Measurements from ENCODE around the gene AMDHD2. TPM values are rescaled to one million over a fixed set of nuclear protein-coding genes. Genes with fewer than 3 reads are reported as not detected.

The AMDHD2 gene
- total and polyA plus RNA-seq, 2 of the 8 experiments (the other 6 are each of a cell fraction or from before 2014, with no cell fraction given), result 43.0 to 54.6 TPM

- H2BK20ac ChIP-seq (ENCODE audit: low read length), result no peak overlapping the region
- H2AK5ac ChIP-seq (ENCODE audit: low read depth, low read length), result no peak overlapping the region
- H2BK5ac ChIP-seq (ENCODE audit: low read depth, low read length), result no peak overlapping the region
- no peak overlapping the region for H2BK15ac ChIP-seq (ENCODE audit: low read length)
- H3K4ac ChIP-seq (replicated peaks; ENCODE audit: insufficient read length, low read depth, low read length), result no peak overlapping the region
- H2BK12ac ChIP-seq (ENCODE audit: low read depth, low read length), result no peak overlapping the region
- DNase-seq (ENCODE audit: low read depth in 1 of 2, low spot score in 2 of 2) (no peak), FAIRE-seq (no peak)
- WGBS, 2 experiments (ENCODE audit: extremely low coverage in 1 of 2, insufficient coverage in 1 of 2, insufficient read length in 1 of 2, insufficient replicate concordance in 2 of 2, low coverage in 1 of 2, low lambda C conversion rate in 2 of 2, missing lambda C conversion rate in 1 of 2), result 94% methylated on average over 26 of the region's 26 CpGs; no CpG with 5 or more reads in 1 of the 2 experiments
- H3K14ac ChIP-seq (ENCODE audit: insufficient read length), result no peak overlapping the region
- no peaks in the 10 kb centered on the region for H3K9me3 ChIP-seq (ENCODE audit: insufficient read depth in 2 of 2, low read depth in 1 of 2, low read length in 1 of 2)
- no peak overlapping the region for H4K5ac ChIP-seq (ENCODE audit: insufficient read length, low read depth, low read length)
- no peak overlapping the region for H2BK120ac ChIP-seq (replicated peaks; ENCODE audit: low read depth, low read length)
- ChIA-PET POLR2A (ENCODE audit: partially characterized antibody) (interaction anchor here (1.6 to 2.1 kb wide), 2 partner anchors 16 to 275 kb away, joined by 3 to 5 read pairs; partner anchors contain the start of gene ATP6V0C), CTCF (ENCODE audit: partially characterized antibody) (interaction anchor here (0.5 to 1.3 kb wide), 7 partner anchors 8 to 248 kb away, joined by 3 to 4 read pairs (median 3); partner anchors contain the start of gene ECI1)
- H3K27me3 ChIP-seq (replicated peaks in 1 of 4; ENCODE audit: control insufficient read depth in 3 of 4, extremely low read depth in 1 of 4, insufficient read depth in 3 of 4, low read length in 3 of 4), result no peaks in the 10 kb centered on the region; a peak in 1 of 7 replicates
- H3K18ac ChIP-seq (ENCODE audit: extremely low read depth, low read length), result no peak overlapping the region
- H3K79me2 ChIP-seq (ENCODE audit: control insufficient read depth in 1 of 2, insufficient read depth in 2 of 2, low read length in 2 of 2), result no peaks in the 10 kb centered on the region
- peaks cover 0 to 16% (median 9%) of the 10 kb centered on the region in 4 experiments; a peak in 6 of 7 replicates for H3K4me1 ChIP-seq (replicated peaks in 1 of 4; ENCODE audit: control insufficient read depth in 3 of 4, insufficient read depth in 4 of 4, low read length in 3 of 4)
- H4K91ac ChIP-seq (replicated peaks; ENCODE audit: insufficient read length, low read length), result no peak overlapping the region
- H3K4me2 ChIP-seq (ENCODE audit: insufficient read depth in 1 of 2, low read depth in 2 of 2, low read length in 2 of 2), result no peak overlapping the region
- no peak overlapping the region for H3K4me3 ChIP-seq (ENCODE audit: extremely low read depth in 1 of 4, insufficient read depth in 2 of 4, low read depth in 3 of 4, low read length in 4 of 4)
- no peak overlapping the region for H3K27ac ChIP-seq (ENCODE audit: low read depth, low read length)
- no peak overlapping the region for H3K56ac ChIP-seq (replicated peaks; ENCODE audit: insufficient read length, low read depth, low read length)
- peaks cover 2 to 6% of the 10 kb centered on the region in 2 experiments for H4K20me1 ChIP-seq (replicated peaks in 1 of 2; ENCODE audit: control insufficient read depth in 1 of 2, insufficient read depth in 2 of 2, low read length in 2 of 2)
- H3K36me3 ChIP-seq (ENCODE audit: control insufficient read depth in 2 of 4, insufficient read depth in 4 of 4, low read length in 3 of 4), result peaks cover 0 to 15% (median 4%) of the 10 kb centered on the region in 4 experiments; a peak in 4 of 8 replicates
- peak overlapping the region; percentile 21; the same call in 1 of the 2 replicates for H4K8ac ChIP-seq (ENCODE audit: extremely low read depth, insufficient read depth, low read length)
- no peak overlapping the region for H3K9ac ChIP-seq (replicated peaks in 1 of 4; ENCODE audit: extremely low read depth in 1 of 4, low read depth in 3 of 4, low read length in 3 of 4)
- no peaks in the 10 kb centered on the region for H3K23me2 ChIP-seq (ENCODE audit: low read depth, low read length)
- H3K79me1 ChIP-seq (ENCODE audit: low read depth, low read length), result no peaks in the 10 kb centered on the region; the same call in 1 of the 2 replicates
- H2AFZ ChIP-seq (ENCODE audit: low read length), result no peak overlapping the region
- H3K23ac ChIP-seq (ENCODE audit: insufficient read length), result no peak overlapping the region
- TF ChIP-seq NRF1 (IDR thresholded peaks at IDR 0.05; ENCODE audit: low read depth, low read length), result no peak
- TF ChIP-seq HDAC6 (IDR thresholded peaks at IDR 0.05; ENCODE audit: low read depth, low read length), result no peak
- no peak for TF ChIP-seq YY1 (IDR thresholded peaks at IDR 0.05; ENCODE audit: low read depth, low read length)
- no peak for TF ChIP-seq PHF8 (conservative IDR thresholded peaks at IDR 0.05; ENCODE audit: low read depth, low read length)
- TF ChIP-seq MAFK (IDR thresholded peaks at IDR 0.05; ENCODE audit: low read depth, low read length), result no peak
- TF ChIP-seq JUN (IDR thresholded peaks at IDR 0.05; ENCODE audit: low read depth, low read length), result no peak
- TF ChIP-seq ASH2L (IDR thresholded peaks at IDR 0.05; ENCODE audit: low read length), result no peak
- TF ChIP-seq FOSL1 (IDR thresholded peaks at IDR 0.05; ENCODE audit: insufficient read depth, low read depth, low read length), result no peak
- no peak for TF ChIP-seq KDM1A (IDR thresholded peaks at IDR 0.05; ENCODE audit: borderline replicate concordance, low read length)
- no peak for TF ChIP-seq NANOG (IDR thresholded peaks at IDR 0.05; ENCODE audit: insufficient read depth, low read depth, low read length, poor library complexity, severe bottlenecking)
- no peak for TF ChIP-seq CHD2 (IDR thresholded peaks at IDR 0.05; ENCODE audit: low read length)
- TF ChIP-seq BCL11A (IDR thresholded peaks at IDR 0.05; ENCODE audit: low read depth in 2 of 2, low read length in 2 of 2), result no peak
- no peak for TF ChIP-seq SRF (IDR thresholded peaks at IDR 0.05; ENCODE audit: low read depth, low read length)
Observed at GRCh38 chr16:2497695-2498484, 22.3 kb upstream of the AMDHD2 start.

Measured in H1 (cell line).